ENCODE measurements around the gene FOXJ1.

GRCh38 chr17:76088868-76089576 lies 52.0 kb downstream of the FOXJ1 start:
- TF ChIP-seq REST (IDR thresholded peaks at IDR 0.05; ENCODE audit: insufficient read depth in 1 of 2, low read depth in 2 of 2, low read length in 1 of 2) (no peak), CTCF (IDR thresholded peaks at IDR 0.05) (no peak), POLR2AphosphoS5 (IDR thresholded peaks at IDR 0.05; ENCODE audit: low read depth, low read length) (no peak)

Data from Panc1 (cell line).